Keratinocyte (primary cell): ENCODE measurements around the gene NRG3. TPM values are rescaled to one million over a fixed set of nuclear protein-coding genes. Genes with fewer than 3 reads are reported as not detected.

ENCODE experiments used
- DNase-seq: peaks from one replicate; pipeline ENCODE4 v3.0.0-alpha.2; 2011; ENCODE audit warnings: low read depth, missing footprints, low spot score
- FAIRE-seq: peaks from 2 replicates; lab custom pipeline; 2011; peaks lifted over from hg19 to GRCh38; lab: Jason Lieb, UNC
- H2AFZ ChIP-seq: 2 replicates; pipeline ENCODE4 v1.6.0; 2012; ENCODE audit warnings: low read length, control low read depth, inconsistent platforms; ENCODE audit not compliant: control insufficient read depth
- H3K27ac ChIP-seq: 2 replicates; pipeline ENCODE4 v1.5.1; 2011; ENCODE audit warnings: low read length; ENCODE audit not compliant: control insufficient read depth, insufficient read depth
- H3K27me3 ChIP-seq: 3 replicates; pipeline ENCODE4 v1.6.0; 2011; ENCODE audit warnings: low read length; ENCODE audit not compliant: control insufficient read depth, insufficient read depth; ENCODE audit errors: extremely low read depth
- H3K36me3 ChIP-seq, 2 experiments: 2 replicates in 1 of 2; 3 replicates in 1 of 2; pipeline ENCODE4 v1.5.1; 2011; ENCODE audit warnings: low read length in 2 of 2, mild to moderate bottlenecking in 1 of 2; ENCODE audit not compliant: control insufficient read depth in 2 of 2, insufficient read depth in 2 of 2; ENCODE audit errors: extremely low read depth in 1 of 2
- H3K4me1 ChIP-seq: 3 replicates; pipeline ENCODE4 v1.5.1; 2011; ENCODE audit warnings: low read length; ENCODE audit not compliant: control insufficient read depth, insufficient read depth; ENCODE audit errors: extremely low read depth
- H3K4me2 ChIP-seq: 3 replicates; pipeline ENCODE4 v1.6.0; 2011; ENCODE audit warnings: low read depth, low read length; ENCODE audit not compliant: control insufficient read depth, insufficient read depth; ENCODE audit errors: extremely low read depth
- H3K4me3 ChIP-seq, 3 experiments: fragments of 200-600 bp in 1 of 3; sonication (generic) in 1 of 3; 2 replicates in 2 of 3; 3 replicates in 1 of 3; pipeline ENCODE4 v1.5.1; 2011 to 2016; ENCODE audit warnings: low read length in 3 of 3, mild to moderate bottlenecking in 3 of 3, control low read depth in 2 of 3, inconsistent platforms in 1 of 3, low read depth in 1 of 3, mixed read lengths in 1 of 3, mixed run types in 1 of 3, moderate library complexity in 1 of 3; ENCODE audit not compliant: control insufficient read depth in 2 of 3, insufficient read depth in 2 of 3; ENCODE audit errors: extremely low read depth in 1 of 3
- H3K79me2 ChIP-seq: 2 replicates; pipeline ENCODE4 v1.6.0; 2012; ENCODE audit warnings: low read length; ENCODE audit not compliant: control insufficient read depth, insufficient read depth
- H3K9ac ChIP-seq: 3 replicates; pipeline ENCODE4 v1.6.0; 2011; ENCODE audit warnings: low read length; ENCODE audit not compliant: control insufficient read depth, insufficient read depth; ENCODE audit errors: extremely low read depth
- H3K9me1 ChIP-seq: 3 replicates; pipeline ENCODE4 v1.6.0; 2011; ENCODE audit warnings: low read length; ENCODE audit not compliant: control insufficient read depth, insufficient read depth; ENCODE audit errors: extremely low read depth
- H3K9me3 ChIP-seq: 2 replicates; pipeline ENCODE4 v1.5.1; 2012; ENCODE audit warnings: low read depth, low read length; ENCODE audit not compliant: control insufficient read depth
- H4K20me1 ChIP-seq: 3 replicates; pipeline ENCODE4 v1.6.0; 2011; ENCODE audit warnings: low read length; ENCODE audit not compliant: control insufficient read depth, insufficient read depth; ENCODE audit errors: extremely low read depth
- EZH2 ChIP-seq: IDR thresholded peaks from one replicate; pipeline ENCODE4 v1.6.1; 2012; ENCODE audit warnings: inconsistent platforms, mild to moderate bottlenecking, low read length, moderate library complexity
- dilution Hi-C: fragments of 300-500 bp; cut with MboI; formaldehyde crosslinking; loops from one replicate; pipeline ENCODE4 v1.7.0; 2020; ENCODE audit warnings: low sequenced_read_pairs; ENCODE audit not compliant: extremely low pct_ligation_motif_present
- polyA plus RNA-seq, 5 experiments: library from polyadenylated mRNA; depleted of rRNA in 3 of 5; stranded (reverse) in 3 of 5; stranded (forward) in 1 of 5; unstranded in 1 of 5; fragments of >200 nt; gene quantifications; 1 replicate in 1 of 5; 2 replicates in 3 of 5; 3 replicates in 1 of 5; pipeline versions ENCODE4 v1.2.1 to v1.2.3, GENCODE V29; 2011 to 2012; ENCODE audit warnings: missing spikeins in 2 of 5, low read depth in 1 of 5, low replicate concordance in 1 of 5
- TF ChIP-seq, protein P1 (sequence below), 3 experiments: IDR thresholded peaks in 1 of 3; conservative IDR thresholded peaks in 1 of 3; optimal IDR thresholded peaks in 1 of 3; 2 replicates in 2 of 3; 3 replicates in 1 of 3; pipeline versions ENCODE3 to v1.5.1; 2011; ENCODE audit warnings: low read length in 3 of 3, mild to moderate bottlenecking in 3 of 3, moderate library complexity in 2 of 3, control low read depth in 1 of 3, inconsistent platforms in 1 of 3; ENCODE audit not compliant: insufficient read depth in 2 of 3; ENCODE audit errors: extremely low read depth in 1 of 3

NRG3 gene
- polyA plus RNA-seq, 1 donor (not counting 4 experiments of a cell fraction or from before 2014, with no cell fraction given): not detected

DNA sequence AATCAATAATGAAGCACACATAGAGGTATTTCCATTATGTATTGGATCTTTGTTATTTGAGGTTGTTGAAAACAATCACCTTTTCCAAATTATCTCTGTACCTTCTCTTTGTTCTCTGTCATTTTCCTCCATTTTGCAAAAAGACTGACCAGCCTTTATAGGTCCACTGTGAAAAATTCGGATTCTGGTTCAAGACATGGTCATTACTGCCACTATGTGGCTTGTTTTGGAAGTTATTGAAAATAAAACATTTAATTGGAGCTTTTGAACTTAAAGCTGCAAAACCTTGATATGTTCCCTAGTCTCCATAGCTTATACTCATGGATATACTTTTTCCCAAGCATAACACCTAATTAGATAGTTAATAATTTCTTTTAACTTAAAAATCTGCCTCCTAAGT is 1094.4 kb downstream of the NRG3 start:
- no peaks in the 10 kb centered on the region for H3K36me3 ChIP-seq
- no peak overlapping the region for H3K27ac ChIP-seq
- no peaks in the 10 kb centered on the region for H3K4me1 ChIP-seq
- H3K9ac ChIP-seq: no peak overlapping the region
- dilution Hi-C loops: no loop called here
- H2AFZ ChIP-seq: no peak overlapping the region
- H3K27me3 ChIP-seq: no peaks in the 10 kb centered on the region
- H3K4me2 ChIP-seq: no peak overlapping the region
- no peaks in the 10 kb centered on the region for H4K20me1 ChIP-seq
- no peaks in the 10 kb centered on the region for H3K79me2 ChIP-seq
- FAIRE-seq: no peak
- no peaks in the 10 kb centered on the region for H3K9me3 ChIP-seq
- TF ChIP-seq, protein P1, sequence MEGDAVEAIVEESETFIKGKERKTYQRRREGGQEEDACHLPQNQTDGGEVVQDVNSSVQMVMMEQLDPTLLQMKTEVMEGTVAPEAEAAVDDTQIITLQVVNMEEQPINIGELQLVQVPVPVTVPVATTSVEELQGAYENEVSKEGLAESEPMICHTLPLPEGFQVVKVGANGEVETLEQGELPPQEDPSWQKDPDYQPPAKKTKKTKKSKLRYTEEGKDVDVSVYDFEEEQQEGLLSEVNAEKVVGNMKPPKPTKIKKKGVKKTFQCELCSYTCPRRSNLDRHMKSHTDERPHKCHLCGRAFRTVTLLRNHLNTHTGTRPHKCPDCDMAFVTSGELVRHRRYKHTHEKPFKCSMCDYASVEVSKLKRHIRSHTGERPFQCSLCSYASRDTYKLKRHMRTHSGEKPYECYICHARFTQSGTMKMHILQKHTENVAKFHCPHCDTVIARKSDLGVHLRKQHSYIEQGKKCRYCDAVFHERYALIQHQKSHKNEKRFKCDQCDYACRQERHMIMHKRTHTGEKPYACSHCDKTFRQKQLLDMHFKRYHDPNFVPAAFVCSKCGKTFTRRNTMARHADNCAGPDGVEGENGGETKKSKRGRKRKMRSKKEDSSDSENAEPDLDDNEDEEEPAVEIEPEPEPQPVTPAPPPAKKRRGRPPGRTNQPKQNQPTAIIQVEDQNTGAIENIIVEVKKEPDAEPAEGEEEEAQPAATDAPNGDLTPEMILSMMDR (optimal IDR thresholded peaks at IDR 0.05 in 1 of 3, IDR thresholded peaks at IDR 0.05 in 1 of 3, conservative IDR thresholded peaks at IDR 0.05 in 1 of 3; ENCODE audit: extremely low read depth in 1 of 3, insufficient read depth in 2 of 3, low read length in 3 of 3): peak in 2 of 3 experiments; percentile 13 to 30
- TF ChIP-seq EZH2: no peak
- no peak for DNase-seq
- H3K9me1 ChIP-seq: no peaks in the 10 kb centered on the region
- H3K4me3 ChIP-seq: no peak overlapping the region

DNA sequence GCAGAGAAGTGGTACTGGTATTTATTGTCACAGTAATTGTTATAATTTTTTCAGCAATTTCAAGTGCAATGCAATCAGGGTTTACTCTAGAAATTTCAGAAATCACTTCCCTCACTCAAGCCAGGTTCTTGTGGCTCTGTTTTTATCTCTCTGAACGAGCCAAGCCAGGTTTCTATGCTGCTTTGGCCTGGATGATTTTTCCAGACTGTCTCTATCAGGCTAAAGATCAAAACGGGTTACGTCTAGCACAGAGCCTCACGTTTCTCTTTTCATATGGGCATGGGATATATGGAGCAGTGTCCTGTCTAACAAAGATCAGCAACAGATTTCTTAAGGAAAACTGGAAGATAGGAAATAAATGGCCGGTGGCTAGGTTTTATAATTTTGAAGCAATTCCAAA is 1105.3 kb downstream of the NRG3 start:
- H3K9me3 ChIP-seq: no peaks in the 10 kb centered on the region
- TF ChIP-seq, protein P1 (optimal IDR thresholded peaks at IDR 0.05 in 1 of 3, IDR thresholded peaks at IDR 0.05 in 1 of 3, conservative IDR thresholded peaks at IDR 0.05 in 1 of 3; ENCODE audit: extremely low read depth in 1 of 3, insufficient read depth in 2 of 3, low read length in 3 of 3): no peak
- no peak for TF ChIP-seq EZH2
- H3K27me3 ChIP-seq: no peaks in the 10 kb centered on the region
- H3K4me3 ChIP-seq: no peak overlapping the region
- DNase-seq (no peak), FAIRE-seq (no peak)
- no peaks in the 10 kb centered on the region for H3K36me3 ChIP-seq
- H3K4me2 ChIP-seq: no peak overlapping the region
- H4K20me1 ChIP-seq: no peaks in the 10 kb centered on the region
- dilution Hi-C loops: no loop called here
- H3K4me1 ChIP-seq: peaks cover 23% of the 10 kb centered on the region
- H3K9me1 ChIP-seq: no peaks in the 10 kb centered on the region
- no peaks in the 10 kb centered on the region for H3K79me2 ChIP-seq
- no peak overlapping the region for H3K9ac ChIP-seq
- H3K27ac ChIP-seq: no peak overlapping the region
- H2AFZ ChIP-seq: no peak overlapping the region
